ENCODE measurements around the gene LRRC25. TPM values are rescaled to one million over a fixed set of nuclear protein-coding genes. Genes with fewer than 3 reads are reported as not detected.

The LRRC25 gene
- total RNA-seq, 1 experiment from 2014 or later, result not detected

DNA sequence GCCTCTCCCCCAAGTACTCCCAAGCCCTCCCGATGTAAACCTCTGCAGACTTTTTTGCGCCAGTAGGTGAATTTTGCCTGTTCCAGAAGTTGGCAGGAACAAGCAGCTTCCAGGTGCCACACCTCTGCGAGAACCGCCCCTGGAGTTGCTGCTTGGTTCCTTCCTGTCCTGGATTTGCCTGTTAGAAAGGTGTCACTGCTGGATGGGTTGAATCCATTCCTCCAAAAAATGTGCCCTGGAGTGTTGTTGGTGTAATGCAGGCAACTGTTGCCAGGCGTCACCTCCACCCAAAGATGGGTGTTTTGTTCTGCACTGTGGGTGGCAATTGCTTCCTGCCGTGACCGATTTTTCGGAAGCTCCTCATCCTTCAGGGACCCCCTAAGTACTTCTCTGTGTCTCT, 51.3 kb downstream of the LRRC25 start:
- DNase-seq (ENCODE audit: low read depth), result no peak

DNA sequence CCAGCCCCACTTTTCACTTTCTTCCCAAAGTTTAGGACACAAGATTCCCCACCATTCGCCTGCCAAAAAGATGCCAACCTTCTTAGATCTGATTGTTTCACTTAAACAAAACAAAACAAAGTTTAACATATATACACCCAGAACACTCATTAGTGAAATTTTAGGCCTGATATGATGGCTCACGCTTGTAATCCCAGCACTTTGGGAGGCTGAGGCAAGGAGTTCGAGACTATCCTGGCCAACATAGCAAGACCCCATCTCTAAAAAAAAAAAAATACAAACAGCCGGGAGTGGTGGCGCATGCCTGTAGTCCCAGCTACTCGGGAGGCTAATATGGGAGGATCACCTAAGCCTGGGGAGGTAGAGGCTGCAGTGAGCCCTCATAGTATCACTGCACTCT, 52.1 kb downstream of the LRRC25 start:
- DNase-seq (ENCODE audit: low read depth), result no peak

DNA sequence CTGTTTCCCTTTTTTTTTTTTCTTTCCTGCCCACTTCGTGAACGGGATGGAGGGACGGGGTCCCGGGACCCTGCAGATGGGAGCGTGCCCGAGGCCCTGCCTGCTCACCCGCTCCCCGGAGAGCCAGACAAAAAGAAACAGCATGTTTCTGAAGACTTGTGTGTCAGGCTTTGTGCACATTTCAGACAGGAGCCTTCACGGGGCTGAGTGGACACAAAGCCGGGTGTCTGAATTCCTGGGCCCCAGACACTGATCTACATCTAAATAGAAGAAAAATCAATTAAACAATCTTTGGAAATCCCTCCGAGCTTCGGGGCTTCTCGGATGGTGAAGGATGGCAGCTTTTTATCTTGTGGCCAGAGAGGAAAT, 52.9 kb downstream of the LRRC25 start:
- DNase-seq (ENCODE audit: low read depth), result no peak

DNA sequence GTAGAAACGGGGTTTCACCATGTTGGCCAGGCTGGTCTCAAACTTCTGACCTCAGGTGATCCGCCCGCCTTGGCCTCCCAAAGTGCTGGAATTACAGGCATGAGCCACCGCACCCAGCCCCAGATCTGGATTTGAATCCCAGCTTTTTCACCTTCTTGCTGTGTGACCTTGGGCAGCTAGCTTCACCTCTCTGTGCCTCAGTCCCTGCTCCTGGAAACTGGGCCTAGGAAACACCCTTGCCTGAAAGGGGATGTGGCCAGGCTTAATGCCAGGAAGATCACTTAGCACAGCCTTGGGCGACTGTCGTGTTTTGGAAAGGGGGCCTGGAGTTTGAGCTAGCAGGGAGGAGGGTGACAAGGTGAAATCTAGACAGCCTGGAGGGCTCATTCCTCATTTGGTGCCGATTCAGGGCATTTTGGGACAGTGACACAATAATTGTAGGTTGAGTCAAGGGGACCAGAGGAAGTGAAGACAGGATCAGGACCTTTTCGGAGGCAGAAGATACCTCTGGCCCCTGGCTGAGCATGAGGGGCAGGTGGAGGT, 55.3 kb downstream of the LRRC25 start:
- no peak for DNase-seq (ENCODE audit: low read depth)

Other genes starting within 250 kb of the LRRC25 start
- gene PIK3R2, start 244.5 kb downstream of the LRRC25 start, total RNA-seq (2014; rRNA removed; shearing (Covaris generic)), result 6.5 and 14.2 TPM in 2 replicates
- 17.8 and 20.2 TPM in 2 replicates for gene IFI30, start 223.8 kb downstream of the LRRC25 start, total RNA-seq (2014; rRNA removed; shearing (Covaris generic))
- 43.3 and 67.4 TPM in 2 replicates for gene MPV17L2, start 204.4 kb downstream of the LRRC25 start, total RNA-seq (2014; rRNA removed; shearing (Covaris generic))
- 0.23 TPM in 1 of 2 replicates, not detected in the other for gene RAB3A, start 193.6 kb downstream of the LRRC25 start, total RNA-seq (2014; rRNA removed; shearing (Covaris generic))
- gene PDE4C, start 171.2 kb downstream of the LRRC25 start, total RNA-seq (2014; rRNA removed; shearing (Covaris generic)), result 0.17 TPM in 1 of 2 replicates, not detected in the other
- 0.74 and 12.6 TPM in 2 replicates for gene IQCN, start 123.2 kb downstream of the LRRC25 start, total RNA-seq (2014; rRNA removed; shearing (Covaris generic))
- gene JUND, start 116.0 kb downstream of the LRRC25 start, total RNA-seq (2014; rRNA removed; shearing (Covaris generic)), result 75.0 and 75.6 TPM in 2 replicates
- 318 and 351 TPM in 2 replicates for gene LSM4, start 74.5 kb downstream of the LRRC25 start, total RNA-seq (2014; rRNA removed; shearing (Covaris generic))
- gene PGPEP1, start 57.0 kb downstream of the LRRC25 start, total RNA-seq (2014; rRNA removed; shearing (Covaris generic)), result 4.6 and 16.4 TPM in 2 replicates
- 5.1 and 7.3 TPM in 2 replicates for gene GDF15, start 11.5 kb downstream of the LRRC25 start, total RNA-seq (2014; rRNA removed; shearing (Covaris generic))
- 57.4 and 73.6 TPM in 2 replicates for gene SSBP4, start 21.8 kb upstream of the LRRC25 start, total RNA-seq (2014; rRNA removed; shearing (Covaris generic))
- gene ISYNA1, start 40.5 kb upstream of the LRRC25 start, total RNA-seq (2014; rRNA removed; shearing (Covaris generic)), result 7.0 and 7.4 TPM in 2 replicates
- gene ELL, start 124.4 kb upstream of the LRRC25 start, total RNA-seq (2014; rRNA removed; shearing (Covaris generic)), result 12.8 and 14.2 TPM in 2 replicates
- 169 and 180 TPM in 2 replicates for gene FKBP8, start 146.0 kb upstream of the LRRC25 start, total RNA-seq (2014; rRNA removed; shearing (Covaris generic))
- gene KXD1, start 160.2 kb upstream of the LRRC25 start, total RNA-seq (2014; rRNA removed; shearing (Covaris generic)), result 74.4 and 88.4 TPM in 2 replicates
- gene UBA52, start 174.2 kb upstream of the LRRC25 start, total RNA-seq (2014; rRNA removed; shearing (Covaris generic)), result 1,164 and 1,229 TPM in 2 replicates
- gene REX1BD, start 191.2 kb upstream of the LRRC25 start, total RNA-seq (2014; rRNA removed; shearing (Covaris generic)), result 140 and 173 TPM in 2 replicates
- 0.40 TPM in 1 of 2 replicates, not detected in the other for gene CRLF1, start 209.2 kb upstream of the LRRC25 start, total RNA-seq (2014; rRNA removed; shearing (Covaris generic))
- 0.17 TPM in 1 of 2 replicates, not detected in the other for gene TMEM59L, start 215.2 kb upstream of the LRRC25 start, total RNA-seq (2014; rRNA removed; shearing (Covaris generic))
- 4.7 and 7.0 TPM in 2 replicates for gene KLHL26, start 239.4 kb upstream of the LRRC25 start, total RNA-seq (2014; rRNA removed; shearing (Covaris generic))

Data from Daoy (cell line).